OCI-LY1 (cell line): ENCODE measurements around the gene FABP6.

Source experiments
- EZH2 ChIP-seq: fragments of 200-600 bp; sonication (generic), shearing (Covaris generic); IDR thresholded peaks from 2 replicates; pipeline ENCODE4 v1.8.0; 2017; ENCODE audit warnings: borderline replicate concordance, mixed run types, mild to moderate bottlenecking, antibody characterized with exemption, low read length, moderate library complexity, mixed read lengths
- TF ChIP-seq, protein P1 (sequence below): fragments of 200-600 bp; sonication (generic), shearing (Covaris generic); IDR thresholded peaks from 2 replicates; pipeline ENCODE4 v1.5.1; 2017; ENCODE audit warnings: mild to moderate bottlenecking, antibody characterized with exemption, low read length, moderate library complexity, mixed read lengths

DNA sequence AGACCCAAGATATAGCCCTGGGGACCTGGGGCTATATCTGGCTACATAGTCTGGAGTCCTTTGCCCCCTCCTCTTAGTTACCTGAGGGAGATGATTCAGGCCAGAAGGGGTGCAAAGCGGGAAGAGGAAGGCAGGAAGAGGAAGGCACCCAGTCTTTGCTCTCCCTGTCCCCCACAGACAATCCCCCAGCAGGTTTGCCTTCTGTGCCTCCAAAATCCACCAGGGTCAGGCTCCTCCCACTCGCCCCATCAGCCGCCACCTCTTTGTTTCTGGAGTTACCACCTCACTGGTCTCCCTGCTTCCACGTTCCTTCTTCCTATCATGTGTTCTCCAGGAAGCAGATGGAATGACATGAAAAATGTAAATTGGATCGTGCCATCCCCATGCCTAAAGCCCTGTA, 31.2 kb upstream of the FABP6 start:
- TF ChIP-seq, protein P1, sequence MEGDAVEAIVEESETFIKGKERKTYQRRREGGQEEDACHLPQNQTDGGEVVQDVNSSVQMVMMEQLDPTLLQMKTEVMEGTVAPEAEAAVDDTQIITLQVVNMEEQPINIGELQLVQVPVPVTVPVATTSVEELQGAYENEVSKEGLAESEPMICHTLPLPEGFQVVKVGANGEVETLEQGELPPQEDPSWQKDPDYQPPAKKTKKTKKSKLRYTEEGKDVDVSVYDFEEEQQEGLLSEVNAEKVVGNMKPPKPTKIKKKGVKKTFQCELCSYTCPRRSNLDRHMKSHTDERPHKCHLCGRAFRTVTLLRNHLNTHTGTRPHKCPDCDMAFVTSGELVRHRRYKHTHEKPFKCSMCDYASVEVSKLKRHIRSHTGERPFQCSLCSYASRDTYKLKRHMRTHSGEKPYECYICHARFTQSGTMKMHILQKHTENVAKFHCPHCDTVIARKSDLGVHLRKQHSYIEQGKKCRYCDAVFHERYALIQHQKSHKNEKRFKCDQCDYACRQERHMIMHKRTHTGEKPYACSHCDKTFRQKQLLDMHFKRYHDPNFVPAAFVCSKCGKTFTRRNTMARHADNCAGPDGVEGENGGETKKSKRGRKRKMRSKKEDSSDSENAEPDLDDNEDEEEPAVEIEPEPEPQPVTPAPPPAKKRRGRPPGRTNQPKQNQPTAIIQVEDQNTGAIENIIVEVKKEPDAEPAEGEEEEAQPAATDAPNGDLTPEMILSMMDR = no peak
- TF ChIP-seq EZH2 = no peak
